Activated naive CD8-positive, alpha-beta T cell treated with anti-CD3 and anti-CD28 coated beads, Interleukin-2, amount 50 U/mL, for 24 hours (primary cell): Measurements from ENCODE around the gene SLC15A4.

Experiments used
- ATAC-seq: fragments of 150-1000 bp; cut with Tn5 transposase; one replicate; pipeline ENCODE4 v1.10.0; 2021
- DNase-seq: peaks from one replicate; pipeline ENCODE4 v3.0.0; 2021
- H3K27ac Mint-ChIP-seq: one replicate; pipeline ENCODE4 v1.8.0; 2021; ENCODE audit warnings: mild to moderate bottlenecking, mixed read lengths
- H3K27me3 Mint-ChIP-seq: one replicate; pipeline ENCODE4 v1.8.0; 2021; ENCODE audit warnings: mixed read lengths
- H3K36me3 Mint-ChIP-seq: one replicate; pipeline ENCODE4 v1.8.0; 2021; ENCODE audit warnings: low read depth, mixed read lengths
- H3K4me1 Mint-ChIP-seq: one replicate; pipeline ENCODE4 v1.8.0; 2021; ENCODE audit warnings: mixed read lengths
- H3K4me3 Mint-ChIP-seq: one replicate; pipeline ENCODE4 v1.8.0; 2021; ENCODE audit warnings: mild to moderate bottlenecking, moderate library complexity, mixed read lengths
- H3K9me3 Mint-ChIP-seq: one replicate; pipeline ENCODE4 v1.8.0; 2021; ENCODE audit warnings: mixed read lengths

The SLC15A4 gene

DNA sequence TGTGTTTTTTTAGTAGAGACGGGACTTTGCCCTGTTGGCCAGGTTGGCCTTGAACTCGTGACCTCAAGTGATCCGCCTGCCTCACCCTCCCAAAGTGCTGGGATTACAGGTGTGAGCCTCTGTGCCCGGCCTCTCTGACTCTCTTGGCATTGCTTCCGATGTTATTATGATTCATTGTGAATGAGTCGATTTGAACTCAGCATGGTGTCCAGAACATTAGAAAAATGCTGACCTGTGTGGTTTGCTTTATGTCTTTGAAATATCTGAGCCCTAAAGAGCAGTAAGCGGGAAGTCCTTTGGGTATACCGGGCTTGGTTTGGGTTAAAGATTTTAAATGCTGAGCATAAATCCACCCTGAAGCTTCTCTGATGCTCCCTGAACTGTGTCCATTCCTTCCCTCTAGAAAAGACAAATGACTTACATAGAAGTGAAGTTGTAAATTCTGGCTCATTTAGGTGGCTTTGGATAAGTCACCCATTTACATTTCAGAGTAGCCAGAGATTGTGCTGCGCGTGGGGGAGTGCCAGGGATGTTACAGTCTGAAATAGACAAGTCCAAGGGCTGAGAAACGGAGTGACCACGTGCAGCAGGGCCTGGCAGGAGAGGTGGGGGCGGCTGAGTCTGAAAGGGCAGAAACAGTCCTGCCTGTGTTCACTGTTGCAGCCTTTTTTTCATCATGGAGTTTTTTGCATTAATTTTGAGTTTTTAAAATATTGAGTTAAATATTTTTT, 39.6 kb downstream of the SLC15A4 start:
- Mint-ChIP-seq H3K36me3 (no peaks in the 10 kb centered on the region), H3K27ac (no peak overlapping the region), H3K27me3 (no peaks in the 10 kb centered on the region), H3K9me3 (no peaks in the 10 kb centered on the region), H3K4me1 (peaks cover 16% of the 10 kb centered on the region), H3K4me3 (no peak overlapping the region)
- no peak for ATAC-seq
- DNase-seq, result no peak

DNA sequence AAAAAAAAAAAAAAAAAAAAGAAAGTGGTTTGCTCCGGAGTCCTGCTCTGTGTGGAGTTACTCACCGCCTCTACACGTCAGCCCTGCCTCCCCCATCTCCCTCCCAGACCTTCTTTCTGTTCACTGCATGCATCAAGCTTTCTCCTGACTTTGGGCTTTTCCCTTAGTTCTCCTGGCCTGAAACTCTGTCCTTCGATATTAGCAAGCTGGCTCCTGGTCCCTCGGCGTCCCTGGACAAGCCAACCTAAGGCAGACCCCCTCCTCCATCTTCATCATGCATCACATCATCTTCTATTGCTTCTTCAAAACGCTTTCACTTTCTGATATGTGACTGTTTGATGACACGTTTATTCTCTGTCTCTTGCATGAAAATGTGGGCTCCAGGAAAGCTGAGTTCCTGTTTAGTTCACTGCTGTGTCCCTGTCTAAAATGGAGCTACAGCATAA, 40.6 kb downstream of the SLC15A4 start:
- Mint-ChIP-seq H3K27ac (peak overlapping the region; percentile 86), H3K9me3 (no peaks in the 10 kb centered on the region), H3K27me3 (no peaks in the 10 kb centered on the region), H3K36me3 (no peaks in the 10 kb centered on the region), H3K4me3 (peak overlapping the region; percentile 67), H3K4me1 (peaks cover 16% of the 10 kb centered on the region)
- ATAC-seq (peak; percentile 85), DNase-seq (peak; percentile 35)

DNA sequence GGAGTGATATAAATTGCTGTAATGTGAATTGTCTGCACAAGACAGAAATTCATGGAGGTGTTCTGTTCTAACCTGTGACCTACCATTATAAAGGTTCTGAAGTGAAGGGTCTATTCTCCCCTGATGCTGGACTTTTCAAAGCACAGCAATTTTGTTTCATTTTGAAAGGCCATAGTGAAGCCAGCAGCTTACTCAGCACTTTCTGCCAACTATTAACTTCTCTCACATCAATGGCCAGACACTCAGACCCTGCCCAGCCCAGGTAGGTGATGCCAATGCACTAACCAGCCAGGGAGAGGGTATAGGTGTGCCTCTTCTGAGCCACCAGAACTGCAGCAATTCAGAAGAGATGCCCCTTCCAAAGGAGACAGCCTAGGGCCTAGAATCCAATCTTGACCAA, 43.9 kb downstream of the SLC15A4 start:
- no peak for ATAC-seq
- Mint-ChIP-seq H3K4me3 (no peak overlapping the region), H3K27ac (no peak overlapping the region), H3K9me3 (no peaks in the 10 kb centered on the region), H3K36me3 (no peaks in the 10 kb centered on the region), H3K4me1 (peaks cover 16% of the 10 kb centered on the region), H3K27me3 (no peaks in the 10 kb centered on the region)
- DNase-seq, result no peak

DNA sequence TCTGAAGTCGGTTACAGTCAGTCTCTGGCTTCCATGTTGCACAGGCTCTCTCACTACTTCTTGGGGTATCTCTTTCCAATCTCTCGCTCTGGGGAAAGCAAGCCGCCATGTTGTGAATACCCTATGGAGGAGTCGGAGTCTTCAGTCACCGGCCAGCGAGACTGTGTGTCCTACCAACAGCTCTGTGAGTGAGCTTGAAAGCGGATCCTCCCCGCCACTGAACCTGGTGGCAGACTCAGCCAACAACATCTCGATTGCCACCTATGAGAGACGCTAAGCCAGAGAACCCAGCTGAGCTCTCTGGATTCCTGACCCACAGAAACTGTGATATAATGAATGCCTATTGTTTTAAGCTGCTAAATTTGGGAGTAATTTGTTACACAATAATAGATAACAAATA, 51.5 kb downstream of the SLC15A4 start:
- Mint-ChIP-seq H3K9me3 (no peaks in the 10 kb centered on the region), H3K4me1 (no peaks in the 10 kb centered on the region), H3K27ac (no peak overlapping the region), H3K4me3 (no peak overlapping the region), H3K27me3 (peaks cover under 1% of the 10 kb centered on the region), H3K36me3 (no peaks in the 10 kb centered on the region)
- ATAC-seq, result no peak
- no peak for DNase-seq

DNA sequence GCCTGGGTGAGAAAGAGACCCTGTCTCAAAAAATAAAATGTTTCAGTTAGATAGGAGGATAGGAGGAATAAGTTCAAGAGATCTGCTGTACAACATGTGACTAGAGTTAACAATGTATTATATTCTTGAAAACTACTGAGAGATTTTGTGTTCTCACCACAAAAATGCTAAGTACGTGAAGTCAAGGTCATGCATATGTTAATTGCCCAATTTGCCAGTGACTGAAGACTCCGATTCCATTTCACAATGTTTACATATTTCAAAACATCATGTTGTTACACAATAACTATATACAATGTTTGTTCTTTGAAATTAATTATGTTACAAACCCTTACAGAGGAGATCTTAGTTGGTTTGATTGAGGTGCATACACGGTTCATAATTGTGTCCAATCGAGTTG, 52.1 kb downstream of the SLC15A4 start:
- Mint-ChIP-seq H3K36me3 (no peaks in the 10 kb centered on the region), H3K27ac (no peak overlapping the region), H3K4me3 (no peak overlapping the region), H3K27me3 (peaks cover 4% of the 10 kb centered on the region), H3K4me1 (no peaks in the 10 kb centered on the region), H3K9me3 (no peaks in the 10 kb centered on the region)
- DNase-seq (no peak), ATAC-seq (no peak)

DNA sequence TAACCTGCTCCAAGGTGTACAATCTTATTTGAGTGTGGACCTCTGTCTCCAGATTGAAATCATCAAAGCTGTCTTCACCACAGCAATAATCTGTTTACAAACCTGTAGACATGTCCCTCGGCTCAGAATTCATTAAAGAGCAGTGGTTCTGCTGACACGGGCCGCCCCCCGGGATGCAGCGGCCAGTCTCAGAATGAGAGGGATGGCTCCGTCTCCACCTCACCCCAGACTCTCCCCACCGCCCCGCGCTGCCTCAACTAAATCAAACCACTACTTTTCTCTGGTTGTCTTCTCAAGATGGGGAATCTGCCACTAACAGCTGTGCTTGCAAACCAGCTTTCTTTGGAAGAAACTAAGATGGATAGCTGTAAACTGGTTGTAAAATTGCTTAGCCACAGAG, 56.2 kb downstream of the SLC15A4 start:
- peaks cover 4% of the 10 kb centered on the region for H3K4me1 Mint-ChIP-seq
- H3K27me3 Mint-ChIP-seq, result peaks cover 4% of the 10 kb centered on the region
- H3K9me3 Mint-ChIP-seq, result no peaks in the 10 kb centered on the region
- no peak for DNase-seq
- no peak overlapping the region for H3K27ac Mint-ChIP-seq
- no peak for ATAC-seq
- H3K36me3 Mint-ChIP-seq, result no peaks in the 10 kb centered on the region
- no peak overlapping the region for H3K4me3 Mint-ChIP-seq

DNA sequence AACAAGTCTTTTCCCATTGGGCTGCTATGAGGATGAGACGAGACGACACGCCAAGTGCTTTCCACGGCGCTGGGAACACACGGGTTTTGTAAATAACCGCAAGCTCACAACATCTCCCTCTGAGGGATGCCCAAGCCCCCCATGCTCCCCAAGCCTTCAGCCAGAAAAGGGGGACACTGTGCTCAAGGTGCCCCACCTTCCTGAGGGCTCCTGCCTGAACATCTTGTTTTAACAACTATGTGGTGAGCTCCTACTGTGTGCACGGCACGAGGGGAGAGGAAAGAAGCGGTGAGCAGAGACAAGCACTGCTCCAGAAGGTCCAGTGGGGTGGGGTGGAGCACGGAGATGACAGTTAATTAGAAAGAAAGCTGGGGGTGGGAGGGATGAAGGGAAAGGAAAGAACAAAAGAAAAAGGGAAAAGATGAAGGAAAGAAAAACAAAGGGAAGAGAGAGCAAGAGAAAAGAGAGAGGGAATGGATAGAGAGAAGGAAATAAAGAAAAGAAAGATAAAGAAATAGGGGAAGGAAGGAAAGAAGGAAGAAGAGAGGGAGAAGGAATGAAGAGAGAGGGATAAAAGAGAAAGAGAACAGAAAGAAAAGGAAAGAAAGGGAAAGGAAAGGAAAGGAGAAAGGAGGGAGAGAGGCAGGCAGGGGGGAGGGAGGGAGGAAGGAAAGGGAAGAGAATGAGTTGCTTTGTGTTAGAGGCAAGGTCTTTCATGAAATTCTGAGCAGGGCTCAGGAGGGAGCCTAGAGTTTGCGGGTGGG, 56.8 kb downstream of the SLC15A4 start:
- Mint-ChIP-seq H3K9me3 (no peaks in the 10 kb centered on the region), H3K27ac (no peak overlapping the region), H3K36me3 (no peaks in the 10 kb centered on the region), H3K4me3 (no peak overlapping the region), H3K27me3 (peaks cover 4% of the 10 kb centered on the region), H3K4me1 (peaks cover 4% of the 10 kb centered on the region)
- ATAC-seq (no peak), DNase-seq (no peak)

DNA sequence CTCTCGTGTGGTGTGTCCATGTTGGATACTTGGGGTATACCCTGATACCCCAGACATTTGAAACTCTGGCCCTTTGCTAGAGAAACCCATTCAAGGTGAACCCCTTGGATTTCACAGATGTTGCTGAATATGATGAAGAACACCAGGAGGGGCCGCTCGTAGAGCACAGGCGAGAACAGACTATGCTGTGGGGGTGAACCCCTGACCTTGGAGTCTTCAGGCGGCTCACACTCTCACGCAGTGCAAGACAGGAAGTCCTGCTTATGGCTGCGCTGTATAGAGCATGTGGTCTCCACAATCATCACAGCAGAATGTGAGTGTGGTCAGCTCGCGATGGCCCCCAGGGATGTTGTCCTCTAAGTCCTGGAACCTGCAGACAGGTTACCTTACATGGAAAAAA, 60.4 kb downstream of the SLC15A4 start:
- Mint-ChIP-seq H3K27me3 (peaks cover 4% of the 10 kb centered on the region), H3K4me3 (no peak overlapping the region), H3K27ac (no peak overlapping the region), H3K9me3 (no peaks in the 10 kb centered on the region), H3K36me3 (no peaks in the 10 kb centered on the region), H3K4me1 (peaks cover 4% of the 10 kb centered on the region)
- peak; percentile 35 for ATAC-seq
- no peak for DNase-seq

DNA sequence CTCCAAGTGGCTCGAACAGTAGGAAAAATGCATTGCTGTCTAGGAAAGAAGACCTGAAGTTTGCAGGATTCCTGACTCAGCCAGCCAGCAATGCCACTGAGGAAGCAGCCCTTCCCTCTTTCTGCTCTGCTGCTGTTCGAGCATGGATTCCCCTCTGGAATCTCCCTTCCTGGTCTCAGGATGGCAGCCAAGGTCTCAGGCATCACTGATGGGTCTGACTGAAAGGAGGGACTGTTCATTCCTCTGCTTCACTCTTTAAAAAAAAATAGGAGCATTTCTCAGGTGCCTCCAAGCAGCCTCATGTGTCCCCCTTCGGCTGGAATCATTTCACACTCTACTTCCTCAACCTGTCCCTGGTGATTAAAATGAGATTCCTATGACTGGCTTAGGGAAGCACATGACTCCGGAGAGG, 62.4 kb downstream of the SLC15A4 start:
- H3K9me3 Mint-ChIP-seq, result no peaks in the 10 kb centered on the region
- H3K4me1 Mint-ChIP-seq, result peaks cover 4% of the 10 kb centered on the region
- H3K27me3 Mint-ChIP-seq, result peaks cover under 1% of the 10 kb centered on the region
- H3K4me3 Mint-ChIP-seq, result no peak overlapping the region
- no peak overlapping the region for H3K27ac Mint-ChIP-seq
- no peaks in the 10 kb centered on the region for H3K36me3 Mint-ChIP-seq
- DNase-seq (no peak), ATAC-seq (no peak)

DNA sequence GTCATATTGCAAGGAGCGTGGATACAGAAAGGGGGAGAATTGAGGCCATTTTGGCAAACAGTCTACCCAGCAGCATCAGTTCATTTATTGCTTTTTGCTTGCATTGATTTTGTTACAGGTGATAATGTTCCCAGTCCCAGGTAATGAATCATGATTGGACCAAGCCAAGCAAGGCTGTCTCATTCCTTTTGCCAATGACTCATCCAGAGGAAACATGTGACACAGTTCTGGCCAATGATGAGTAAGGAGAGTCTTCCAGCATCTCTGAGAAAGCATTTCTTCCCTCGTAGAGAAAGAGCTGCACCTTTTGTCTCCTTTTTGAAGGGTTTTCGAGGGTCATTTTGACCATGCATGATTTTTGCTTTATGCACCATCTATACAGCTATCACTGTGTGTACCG, 68.2 kb downstream of the SLC15A4 start:
- Mint-ChIP-seq H3K36me3 (no peaks in the 10 kb centered on the region), H3K4me3 (no peak overlapping the region), H3K27ac (no peak overlapping the region), H3K9me3 (no peaks in the 10 kb centered on the region), H3K27me3 (peaks cover 5% of the 10 kb centered on the region), H3K4me1 (no peaks in the 10 kb centered on the region)
- ATAC-seq (no peak), DNase-seq (no peak)

DNA sequence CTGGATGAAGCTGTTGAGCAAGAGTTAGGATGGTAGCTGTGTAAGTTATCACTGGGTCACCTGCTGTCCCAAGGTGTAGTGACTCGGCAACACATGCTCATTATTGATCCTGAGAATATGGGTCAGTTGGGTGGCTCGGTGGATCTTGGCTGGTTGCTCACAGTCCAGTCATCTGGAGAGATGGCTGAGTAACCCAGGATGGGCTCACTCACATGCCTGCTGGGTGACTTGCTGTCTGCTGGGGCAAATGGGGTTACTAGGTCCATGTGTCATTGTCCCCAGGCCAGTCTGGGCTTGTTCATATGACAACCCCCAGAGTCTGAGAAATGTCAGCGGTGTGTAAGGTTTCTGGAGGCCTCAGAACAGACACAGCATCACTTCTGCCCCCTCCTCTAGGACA, 69.5 kb downstream of the SLC15A4 start:
- H3K27ac Mint-ChIP-seq, result no peak overlapping the region
- DNase-seq (no peak), ATAC-seq (no peak)
- peaks cover 5% of the 10 kb centered on the region for H3K27me3 Mint-ChIP-seq
- no peaks in the 10 kb centered on the region for H3K4me1 Mint-ChIP-seq
- no peaks in the 10 kb centered on the region for H3K9me3 Mint-ChIP-seq
- H3K36me3 Mint-ChIP-seq, result no peaks in the 10 kb centered on the region
- H3K4me3 Mint-ChIP-seq, result no peak overlapping the region

DNA sequence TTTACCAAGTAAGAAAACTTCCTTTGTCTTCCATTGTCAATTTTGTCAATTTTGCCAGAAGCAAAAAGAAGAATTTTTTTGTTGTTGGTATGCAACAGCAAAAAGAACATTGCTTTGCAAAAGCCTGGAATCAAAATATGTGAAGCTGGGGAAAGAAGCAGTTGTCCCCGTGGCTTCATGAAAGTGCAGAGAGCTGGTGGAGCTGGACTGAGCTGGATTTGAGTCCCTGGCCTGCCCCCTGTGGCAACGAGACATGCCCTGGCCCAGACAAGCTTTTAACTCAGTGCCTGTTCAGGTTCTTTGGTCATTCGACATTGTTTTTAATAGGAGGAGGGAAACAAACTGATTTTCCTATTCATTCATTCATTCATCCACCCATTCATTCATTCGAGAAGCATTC, 70.3 kb downstream of the SLC15A4 start:
- Mint-ChIP-seq H3K4me1 (no peaks in the 10 kb centered on the region), H3K4me3 (no peak overlapping the region), H3K36me3 (no peaks in the 10 kb centered on the region), H3K27ac (no peak overlapping the region), H3K27me3 (peaks cover 5% of the 10 kb centered on the region), H3K9me3 (no peaks in the 10 kb centered on the region)
- no peak for DNase-seq
- ATAC-seq, result no peak

DNA sequence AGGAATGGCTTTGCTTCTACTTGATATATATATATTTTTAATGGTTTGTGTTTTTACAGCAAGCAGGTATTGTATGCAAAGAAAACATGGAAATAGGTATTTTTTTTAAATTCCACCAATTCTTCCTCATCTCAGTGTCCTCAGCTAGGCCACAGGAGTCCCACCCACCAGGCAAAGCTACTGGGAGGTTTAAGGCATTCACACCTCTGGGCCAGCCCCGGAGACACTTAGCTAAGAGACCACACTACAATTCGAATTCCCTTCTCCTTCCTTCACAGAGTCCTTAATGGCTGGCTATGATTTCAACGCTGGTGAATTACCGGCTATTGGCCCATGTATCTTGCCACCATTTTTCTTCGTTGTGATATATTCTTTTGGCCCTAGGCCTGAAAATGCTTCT, 71.4 kb downstream of the SLC15A4 start:
- H3K27me3 Mint-ChIP-seq, result peaks cover 6% of the 10 kb centered on the region
- H3K4me1 Mint-ChIP-seq, result no peaks in the 10 kb centered on the region
- DNase-seq, result no peak
- no peaks in the 10 kb centered on the region for H3K9me3 Mint-ChIP-seq
- ATAC-seq, result no peak
- no peak overlapping the region for H3K4me3 Mint-ChIP-seq
- no peak overlapping the region for H3K27ac Mint-ChIP-seq
- H3K36me3 Mint-ChIP-seq, result no peaks in the 10 kb centered on the region

DNA sequence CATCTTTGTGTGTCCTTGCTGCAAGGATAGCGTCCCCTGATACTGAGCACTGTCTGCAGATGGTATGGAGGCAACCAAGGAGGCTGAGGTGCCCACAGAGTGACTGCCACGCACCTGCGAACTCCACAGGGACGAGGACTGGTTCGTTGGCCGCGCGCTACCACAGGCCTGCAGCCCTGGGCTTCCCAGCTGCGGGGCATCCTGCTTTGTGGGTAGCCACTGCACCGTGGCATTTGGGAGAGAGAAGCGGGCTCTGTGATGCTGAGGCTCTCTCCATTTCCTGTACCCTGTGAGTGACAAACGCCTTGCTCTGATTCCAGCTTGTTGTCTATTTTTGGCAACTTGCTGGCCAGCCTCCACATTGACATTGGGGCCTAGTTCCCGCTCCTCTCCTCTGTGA, 76.3 kb downstream of the SLC15A4 start:
- Mint-ChIP-seq H3K27me3 (peaks cover 2% of the 10 kb centered on the region), H3K27ac (no peak overlapping the region), H3K4me3 (no peak overlapping the region), H3K4me1 (no peaks in the 10 kb centered on the region), H3K9me3 (no peaks in the 10 kb centered on the region), H3K36me3 (no peaks in the 10 kb centered on the region)
- ATAC-seq (no peak), DNase-seq (no peak)
